Umbilical cord (tissue), 2 donors: ENCODE data around the gene C3orf70. TPM values are rescaled to one million over a fixed set of nuclear protein-coding genes. Genes with fewer than 3 reads are reported as not detected.
"Not testable (repeated sequence)": the region's sequence is repeated elsewhere in the genome, so short reads cannot be mapped to it uniquely, and the experiment has no call there.

Experiments used
- DNase-seq: peaks from one replicate; pipeline ENCODE4 v3.0.0-alpha.2; 2015; ENCODE audit warnings: low spot score
- total RNA-seq: library from RNA; depleted of rRNA; stranded (reverse); fragments of >200 nt; gene quantifications from one replicate; pipeline ENCODE4 v1.2.3, GENCODE V29; 2014; ENCODE audit warnings: low replicate concordance; ENCODE audit not compliant: insufficient read depth

The C3orf70 gene
- total RNA-seq, 1 donor from 2014 or later: 38.5 TPM

GRCh38 chr3:185151101-185151963 is 1.5 kb downstream of the C3orf70 start:
- peak; percentile 21 for DNase-seq

- peak; percentile 31 for DNase-seq
Measured at GRCh38 chr3:185150561-185150960, 2.3 kb downstream of the C3orf70 start.

GRCh38 chr3:185149591-185149990 is 3.3 kb downstream of the C3orf70 start:
- DNase-seq: no peak

GRCh38 chr3:185145511-185145910 is 7.3 kb downstream of the C3orf70 start:
- DNase-seq: no peak

GRCh38 chr3:185144784-185145183 is 8.1 kb downstream of the C3orf70 start:
- DNase-seq: no peak

GRCh38 chr3:185137821-185138220 is 15.0 kb downstream of the C3orf70 start:
- no peak for DNase-seq

GRCh38 chr3:185134509-185134908 is 18.4 kb downstream of the C3orf70 start:
- DNase-seq: no peak

GRCh38 chr3:185131602-185132256 is 21.1 kb downstream of the C3orf70 start:
- DNase-seq: peak; percentile 56

- no peak for DNase-seq
Measured at GRCh38 chr3:185129083-185129482, 23.8 kb downstream of the C3orf70 start.

GRCh38 chr3:185126201-185126600 is 26.7 kb downstream of the C3orf70 start:
- no peak for DNase-seq

- DNase-seq: no peak
Measured at GRCh38 chr3:185120126-185120525, 32.7 kb downstream of the C3orf70 start.

GRCh38 chr3:185115371-185115770 is 37.5 kb downstream of the C3orf70 start:
- no peak for DNase-seq

GRCh38 chr3:185114756-185115155 is 38.1 kb downstream of the C3orf70 start:
- no peak for DNase-seq

GRCh38 chr3:185112186-185112585 is 40.7 kb downstream of the C3orf70 start:
- DNase-seq: no peak

GRCh38 chr3:185109012-185109411 is 43.8 kb downstream of the C3orf70 start:
- not testable (repeated sequence) for DNase-seq

GRCh38 chr3:185106256-185106890 is 46.5 kb downstream of the C3orf70 start:
- peak; percentile 37 for DNase-seq

- no peak for DNase-seq
Measured at GRCh38 chr3:185103359-185104127, 49.3 kb downstream of the C3orf70 start.

GRCh38 chr3:185094697-185095096 is 58.2 kb downstream of the C3orf70 start:
- DNase-seq: no peak

- DNase-seq: no peak
Measured at GRCh38 chr3:185093116-185093515, 59.7 kb downstream of the C3orf70 start.

- DNase-seq: no peak
Measured at GRCh38 chr3:185090811-185091210, 62.0 kb downstream of the C3orf70 start.

GRCh38 chr3:185089751-185090150 is 63.1 kb downstream of the C3orf70 start:
- DNase-seq: no peak

- DNase-seq: no peak
Measured at GRCh38 chr3:185089343-185089742, 63.5 kb downstream of the C3orf70 start.
